Brain microvascular endothelial cell (primary cell): Measurements from ENCODE around the gene TSPEAR.
"Not testable (repeated sequence)": the region's sequence is repeated elsewhere in the genome, so short reads cannot be mapped to it uniquely, and the experiment has no call there.

ENCODE experiments used
- DNase-seq: peaks from one replicate; pipeline ENCODE4 v3.0.0-alpha.2; 2020
- H3K27ac ChIP-seq: fragments of 250-450 bp; sonication (Bioruptor Pico); 2 replicates; pipeline ENCODE4 v1.5.1; 2020; ENCODE audit warnings: mild to moderate bottlenecking, moderate library complexity
- H3K27me3 ChIP-seq: fragments of 250-450 bp; sonication (Bioruptor Pico); replicated peaks from 2 replicates; pipeline ENCODE4 v1.5.1; 2020; ENCODE audit warnings: mild to moderate bottlenecking
- H3K36me3 ChIP-seq: fragments of 250-450 bp; sonication (Bioruptor Pico); replicated peaks from 2 replicates; pipeline ENCODE4 v1.5.1; 2020; ENCODE audit warnings: mild to moderate bottlenecking
- H3K4me3 ChIP-seq: 2 replicates; pipeline ENCODE4 v1.5.1; 2011; ENCODE audit warnings: low read depth, mild to moderate bottlenecking, control low read depth, low read length, moderate library complexity
- CTCF ChIP-seq: IDR thresholded peaks from 2 replicates; pipeline ENCODE4 v1.5.1; 2011; ENCODE audit warnings: low read depth, mild to moderate bottlenecking, moderate library complexity, low read length, control low read depth, inconsistent platforms; ENCODE audit errors: missing control alignments
- in situ Hi-C: cut with HindIII; loops from 2 replicates; pipeline ENCODE4 v1.10.0; 2017; ENCODE audit warnings: low sequenced_read_pairs, low pct_ligation_motif_present

The TSPEAR gene

GRCh38 chr21:44593598-44594405 lies 117.6 kb downstream of the TSPEAR start:
- Histone ChIP-seq H3K27ac (no peak overlapping the region), H3K4me3 (no peak overlapping the region), H3K36me3 (no peaks in the 10 kb centered on the region), H3K27me3 (peaks cover 13% of the 10 kb centered on the region)
- in situ Hi-C loops, result no loop called here
- DNase-seq, result no peak
- no peak for TF ChIP-seq CTCF

- Histone ChIP-seq H3K27ac (no peak within 1 kb of the TSS), H3K27me3 (peaks cover 11% of the 10 kb centered on the region), H3K4me3 (no peak within 1 kb of the TSS), H3K36me3 (no peaks in the 10 kb centered on the region)
- no peak for TF ChIP-seq CTCF
- in situ Hi-C loops, result no loop called here
- no peak for DNase-seq
Measured at GRCh38 chr21:44592446-44593311, 118.7 kb downstream of the TSPEAR start, which contains the start of gene KRTAP10-6. KRTAP10-6 (minus strand) TSS chr21:44592505; CDS start chr21:44592484, 21 bp downstream.

GRCh38 chr21:44591801-44592130 lies 119.6 kb downstream of the TSPEAR start:
- H3K27ac ChIP-seq, in situ Hi-C loops, H3K4me3 ChIP-seq, DNase-seq, H3K36me3 ChIP-seq: not testable (repeated sequence)
- peaks cover 11% of the 10 kb centered on the region for H3K27me3 ChIP-seq

GRCh38 chr21:44590897-44591800 lies 120.2 kb downstream of the TSPEAR start:
- H3K4me3 ChIP-seq, H3K36me3 ChIP-seq, H3K27ac ChIP-seq, in situ Hi-C loops, DNase-seq: not testable (repeated sequence)
- peaks cover 11% of the 10 kb centered on the region for H3K27me3 ChIP-seq

GRCh38 chr21:44590311-44590721 lies 121.1 kb downstream of the TSPEAR start:
- DNase-seq, result no peak
- in situ Hi-C loops, result no loop called here
- Histone ChIP-seq H3K36me3 (no peaks in the 10 kb centered on the region), H3K27me3 (peaks cover 11% of the 10 kb centered on the region), H3K4me3 (no peak overlapping the region), H3K27ac (no peak overlapping the region)
- no peak for TF ChIP-seq CTCF

- H3K36me3 ChIP-seq, result no peaks in the 10 kb centered on the region
- no peak for DNase-seq
- in situ Hi-C loops, result no loop called here
- TF ChIP-seq CTCF, result no peak
- H3K27ac ChIP-seq, result no peak overlapping the region
- H3K4me3 ChIP-seq, result no peak overlapping the region
- H3K27me3 ChIP-seq, result peaks cover 11% of the 10 kb centered on the region
Measured at GRCh38 chr21:44589586-44590305, 121.6 kb downstream of the TSPEAR start.
